ENCODE results near the gene PAN2. TPM values are rescaled to one million over a fixed set of nuclear protein-coding genes. Genes with fewer than 3 reads are reported as not detected.
A peak's percentile ranks its signal among the peaks of the same experiment; 100 is the strongest.
"Not testable (repeated sequence)": the region's sequence is repeated elsewhere in the genome, so short reads cannot be mapped to it uniquely, and the experiment has no call there.

PAN2 gene
- polyA plus RNA-seq, 1 donor: 45.1 TPM

- not testable (repeated sequence) for DNase-seq (ENCODE audit: low read depth)
These were observed 61.3 kb downstream of the PAN2 start for GRCh38 chr12:56272468-56272867.

GRCh38 chr12:56271031-56271430 is 62.8 kb downstream of the PAN2 start:
- no peak for DNase-seq (ENCODE audit: low read depth)

- no peak for DNase-seq (ENCODE audit: low read depth)
These were observed 66.2 kb downstream of the PAN2 start for GRCh38 chr12:56267443-56268071.

- peak; percentile 79 for DNase-seq (ENCODE audit: low read depth)
These were observed 66.9 kb downstream of the PAN2 start, which contains the start of gene COQ10A for GRCh38 chr12:56266693-56267442. Gene COQ10A (plus strand): TSS chr12:56266942. CDS start chr12:56267119, 177 bp downstream.

Other genes with a start within 250 kb of the PAN2 start
- gene PA2G4, start 229.4 kb downstream of the PAN2 start, polyA plus RNA-seq (ENCODE audit: insufficient read length): 111 TPM
- 5,976 TPM for gene RPL41, start 217.4 kb downstream of the PAN2 start, polyA plus RNA-seq (ENCODE audit: insufficient read length)
- gene ZC3H10, start 215.7 kb downstream of the PAN2 start, polyA plus RNA-seq (ENCODE audit: insufficient read length): 3.6 TPM
- 71.4 TPM for gene ESYT1, start 205.7 kb downstream of the PAN2 start, polyA plus RNA-seq (ENCODE audit: insufficient read length)
- 905 TPM for gene MYL6B, start 181.4 kb downstream of the PAN2 start, polyA plus RNA-seq (ENCODE audit: insufficient read length)
- gene MYL6, start 175.6 kb downstream of the PAN2 start, polyA plus RNA-seq (ENCODE audit: insufficient read length): 1,230 TPM
- 53.8 TPM for gene SMARCC2, start 144.5 kb downstream of the PAN2 start, polyA plus RNA-seq (ENCODE audit: insufficient read length)
- 42.7 TPM for gene RNF41, start 112.1 kb downstream of the PAN2 start, polyA plus RNA-seq (ENCODE audit: insufficient read length)
- gene NABP2, start 109.7 kb downstream of the PAN2 start, polyA plus RNA-seq (ENCODE audit: insufficient read length): 16.8 TPM
- gene SLC39A5, start 103.9 kb downstream of the PAN2 start, polyA plus RNA-seq (ENCODE audit: insufficient read length): 0.56 TPM
- 17.3 TPM for gene ANKRD52, start 75.6 kb downstream of the PAN2 start, polyA plus RNA-seq (ENCODE audit: insufficient read length)
- gene COQ10A, start 67.1 kb downstream of the PAN2 start, polyA plus RNA-seq (ENCODE audit: insufficient read length): 28.6 TPM
- 228 TPM for gene CS, start 33.7 kb downstream of the PAN2 start, polyA plus RNA-seq (ENCODE audit: insufficient read length)
- 58.3 TPM for gene CNPY2, start 18.0 kb downstream of the PAN2 start, polyA plus RNA-seq (ENCODE audit: insufficient read length)
- 0.34 TPM for gene IL23A, start 4.9 kb upstream of the PAN2 start, polyA plus RNA-seq (ENCODE audit: insufficient read length)
- 61.9 TPM for gene STAT2, start 26.1 kb upstream of the PAN2 start, polyA plus RNA-seq (ENCODE audit: insufficient read length)
- not detected for gene APOF, start 28.9 kb upstream of the PAN2 start, polyA plus RNA-seq (ENCODE audit: insufficient read length)
- gene TIMELESS, start 115.4 kb upstream of the PAN2 start, polyA plus RNA-seq (ENCODE audit: insufficient read length): 11.9 TPM
- gene MIP, start 120.7 kb upstream of the PAN2 start, polyA plus RNA-seq (ENCODE audit: insufficient read length): 0.35 TPM
- 2.4 TPM for gene SPRYD4, start 134.6 kb upstream of the PAN2 start, polyA plus RNA-seq (ENCODE audit: insufficient read length)
- gene GLS2, start 154.2 kb upstream of the PAN2 start, polyA plus RNA-seq (ENCODE audit: insufficient read length): 0.85 TPM
- 15.3 TPM for gene RBMS2, start 187.8 kb upstream of the PAN2 start, polyA plus RNA-seq (ENCODE audit: insufficient read length)